ENCODE data around the gene USP11. TPM values are rescaled to one million over a fixed set of nuclear protein-coding genes. Genes with fewer than 3 reads are reported as not detected.

The USP11 gene
- total RNA-seq, 1 experiment from 2014 or later, result 62.0 TPM

GRCh38 chrX:47247999-47248320 is 15.2 kb downstream of the USP11 start:
- BruUV-seq (replicated peaks), result no TSS peak
- Histone ChIP-seq H3K27ac (ENCODE audit: low read depth, low read length) (no peak overlapping the region), H4K20me1 (ENCODE audit: insufficient read depth) (no peaks in the 10 kb centered on the region), H3K79me2 (ENCODE audit: insufficient read depth, low read length) (no peaks in the 10 kb centered on the region), H3K9me2 (ENCODE audit: insufficient read depth) (no peaks in the 10 kb centered on the region), H3K9me3 (ENCODE audit: control insufficient read depth in 1 of 2, insufficient read depth in 1 of 2, low read depth in 1 of 2, low read length in 2 of 2) (no peaks in the 10 kb centered on the region), H3K4me2 (ENCODE audit: low read length) (no peak overlapping the region), H3K4me3 (replicated peaks in 1 of 2; ENCODE audit: low read depth in 1 of 2, low read length in 2 of 2) (no peak overlapping the region), H3K4me1 (ENCODE audit: control insufficient read depth in 1 of 2, insufficient read depth in 2 of 2, low read length in 2 of 2) (no peaks in the 10 kb centered on the region), H3K27me3 (ENCODE audit: insufficient read depth, low read length) (no peaks in the 10 kb centered on the region), H2AFZ (ENCODE audit: low read depth, low read length, poor library complexity, severe bottlenecking) (no peak overlapping the region), H3K9ac (ENCODE audit: low read length) (no peak overlapping the region), H3K36me3 (ENCODE audit: control insufficient read depth in 1 of 2, insufficient read depth in 2 of 2, low read length in 2 of 2) (no peaks in the 10 kb centered on the region)
- ChIA-PET POLR2A (no interaction called here), RAD21 (ENCODE audit: low non-redundant PET in 1 of 2, low total read pairs in 2 of 2, uncharacterized antibody in 2 of 2, unreplicated experiment in 2 of 2) (no interaction called here), CTCF (no interaction called here)
- TF ChIP-seq POLR2A (IDR thresholded peaks at IDR 0.05; ENCODE audit: borderline replicate concordance, extremely low read depth, insufficient read depth, insufficient read length) (no peak), JUND (IDR thresholded peaks at IDR 0.05) (no peak), SP1 (IDR thresholded peaks at IDR 0.05; ENCODE audit: low read depth) (no peak), ZFX (IDR thresholded peaks at IDR 0.05) (no peak), SIN3A (IDR thresholded peaks at IDR 0.05; ENCODE audit: low read depth) (no peak), SRF (IDR thresholded peaks at IDR 0.05; ENCODE audit: low read depth) (no peak), FOSL1 (IDR thresholded peaks at IDR 0.05; ENCODE audit: low read depth) (no peak), REST (IDR thresholded peaks at IDR 0.05; ENCODE audit: low read depth) (no peak), CEBPB (IDR thresholded peaks at IDR 0.05; ENCODE audit: low read depth) (no peak), RAD21 (IDR thresholded peaks at IDR 0.05; ENCODE audit: low read depth) (no peak), ELF1 (IDR thresholded peaks at IDR 0.05; ENCODE audit: borderline replicate concordance, low read depth) (no peak), CBX3 (IDR thresholded peaks at IDR 0.05; ENCODE audit: low read depth) (no peak)
- intact Hi-C loops (cut with micrococcal nuclease), result no loop called here
- DNase-seq (ENCODE audit: low read depth, low spot score) (no peak), ATAC-seq (no peak)
